H1 (cell line): ENCODE measurements around the gene ING5. TPM values are rescaled to one million over a fixed set of nuclear protein-coding genes. Genes with fewer than 3 reads are reported as not detected.

Source experiments
- CTCF ChIA-PET: fragments of 300-600 bp; sonication (Branson Sonifier 250); formaldehyde crosslinking; loops from one replicate; lab custom pipeline; 2021; ENCODE audit not compliant: partially characterized antibody; lab: Charles Lee
- POLR2A ChIA-PET: fragments of 300-600 bp; sonication (Branson Sonifier 250); formaldehyde crosslinking; loops from one replicate; lab custom pipeline; 2021; ENCODE audit warnings: inconsistent platforms; ENCODE audit not compliant: partially characterized antibody; lab: Charles Lee
- DNase-seq, 2 experiments: peaks; one replicate each; pipeline versions ENCODE4 v3.0.0 to v3.0.0-alpha.2; 2010 to 2022; ENCODE audit warnings: low spot score in 2 of 2, low read depth in 1 of 2, mixed read lengths in 1 of 2
- FAIRE-seq: peaks from 2 replicates; lab custom pipeline; 2011; peaks lifted over from hg19 to GRCh38; lab: Jason Lieb, UNC
- H2AFZ ChIP-seq: 2 replicates; pipeline ENCODE4 v1.8.1; 2012; ENCODE audit warnings: low read length, inconsistent platforms
- H2AK5ac ChIP-seq: 2 replicates; pipeline ENCODE4 v1.6.1; 2013; ENCODE audit warnings: low read depth, low read length
- H2BK120ac ChIP-seq: replicated peaks from 2 replicates; pipeline ENCODE3; 2013; ENCODE audit warnings: low read depth, low read length, inconsistent platforms
- H2BK12ac ChIP-seq: 2 replicates; pipeline ENCODE4 v1.6.1; 2013; ENCODE audit warnings: low read depth, low read length
- H2BK15ac ChIP-seq: 2 replicates; pipeline ENCODE4 v1.6.1; 2013; ENCODE audit warnings: low read length
- H2BK20ac ChIP-seq: 2 replicates; pipeline ENCODE4 v1.6.1; 2013; ENCODE audit warnings: low read length
- H2BK5ac ChIP-seq: 2 replicates; pipeline ENCODE4 v1.6.1; 2013; ENCODE audit warnings: low read depth, low read length
- H3K14ac ChIP-seq: 2 replicates; pipeline ENCODE4 v1.6.1; 2013; ENCODE audit warnings: inconsistent platforms; ENCODE audit not compliant: insufficient read length
- H3K18ac ChIP-seq: 2 replicates; pipeline ENCODE4 v1.6.1; 2013; ENCODE audit warnings: low read length; ENCODE audit errors: extremely low read depth
- H3K23ac ChIP-seq: 2 replicates; pipeline ENCODE4 v1.6.1; 2013; ENCODE audit warnings: inconsistent platforms; ENCODE audit not compliant: insufficient read length
- H3K23me2 ChIP-seq: 2 replicates; pipeline ENCODE4 v1.6.1; 2013; ENCODE audit warnings: low read depth, low read length
- H3K27ac ChIP-seq: 2 replicates; pipeline ENCODE4 v1.6.1; 2011; ENCODE audit warnings: low read depth, low read length, inconsistent platforms
- H3K27me3 ChIP-seq, 4 experiments: replicated peaks in 1 of 4; 1 replicate in 1 of 4; 2 replicates in 3 of 4; pipeline versions ENCODE4 v1.6.1 to v1.8.1; 2011 to 2013; ENCODE audit warnings: low read length in 3 of 4, mild to moderate bottlenecking in 3 of 4, inconsistent platforms in 2 of 4, mixed read lengths in 2 of 4, moderate library complexity in 1 of 4; ENCODE audit not compliant: control insufficient read depth in 3 of 4, insufficient read depth in 3 of 4; ENCODE audit errors: extremely low read depth in 1 of 4
- H3K36me3 ChIP-seq, 4 experiments: 2 replicates each; pipeline versions ENCODE4 v1.6.1 to v1.8.1; 2011 to 2013; ENCODE audit warnings: mild to moderate bottlenecking in 4 of 4, low read length in 3 of 4, moderate library complexity in 2 of 4, control low read depth in 1 of 4, inconsistent platforms in 1 of 4; ENCODE audit not compliant: insufficient read depth in 4 of 4, control insufficient read depth in 2 of 4
- H3K4ac ChIP-seq: replicated peaks from 2 replicates; pipeline ENCODE3; 2013; ENCODE audit warnings: low read length, low read depth, mixed read lengths, inconsistent platforms; ENCODE audit not compliant: insufficient read length
- H3K4me1 ChIP-seq, 4 experiments: replicated peaks in 1 of 4; 1 replicate in 1 of 4; 2 replicates in 3 of 4; pipeline versions ENCODE4 v1.6.1 to v1.8.1; 2011 to 2013; ENCODE audit warnings: low read length in 3 of 4, inconsistent platforms in 2 of 4, mixed read lengths in 1 of 4; ENCODE audit not compliant: insufficient read depth in 4 of 4, control insufficient read depth in 3 of 4
- H3K4me2 ChIP-seq, 2 experiments: 2 replicates each; pipeline versions ENCODE4 v1.6.1 to v1.8.1; 2011 to 2013; ENCODE audit warnings: low read depth in 2 of 2, low read length in 2 of 2, control low read depth in 1 of 2, inconsistent platforms in 1 of 2, mild to moderate bottlenecking in 1 of 2; ENCODE audit not compliant: insufficient read depth in 1 of 2
- H3K4me3 ChIP-seq, 4 experiments: fragments of 200-600, 300-600 bp in 1 of 4; sonication (generic), shearing (Covaris generic), sonication (Bioruptor Twin) in 1 of 4; 2 replicates each; pipeline versions ENCODE4 v1.5.1 to v1.8.1; 2011 to 2016; ENCODE audit warnings: low read length in 4 of 4, low read depth in 3 of 4, control low read depth in 2 of 4, inconsistent platforms in 2 of 4, mild to moderate bottlenecking in 2 of 4, mixed read lengths in 1 of 4, moderate library complexity in 1 of 4; ENCODE audit not compliant: insufficient read depth in 2 of 4; ENCODE audit errors: extremely low read depth in 1 of 4
- H3K56ac ChIP-seq: replicated peaks from 2 replicates; pipeline ENCODE3; 2013; ENCODE audit warnings: low read depth, mild to moderate bottlenecking, mixed read lengths, low read length, inconsistent platforms; ENCODE audit not compliant: insufficient read length
- H3K79me1 ChIP-seq: 2 replicates; pipeline ENCODE4 v1.6.1; 2013; ENCODE audit warnings: low read depth, low read length, control low read depth
- H3K79me2 ChIP-seq, 2 experiments: 2 replicates each; pipeline versions ENCODE4 v1.6.1 to v1.8.1; 2012 to 2013; ENCODE audit warnings: low read length in 2 of 2, mild to moderate bottlenecking in 2 of 2, inconsistent platforms in 1 of 2; ENCODE audit not compliant: insufficient read depth in 2 of 2, control insufficient read depth in 1 of 2
- H3K9ac ChIP-seq, 4 experiments: replicated peaks in 1 of 4; 1 replicate in 1 of 4; 2 replicates in 3 of 4; pipeline versions ENCODE4 v1.6.1 to v1.8.1; 2011 to 2013; ENCODE audit warnings: low read depth in 3 of 4, low read length in 3 of 4, control low read depth in 2 of 4, mild to moderate bottlenecking in 2 of 4, moderate library complexity in 2 of 4, inconsistent platforms in 1 of 4; ENCODE audit errors: extremely low read depth in 1 of 4
- H3K9me3 ChIP-seq, 2 experiments: 2 replicates each; pipeline versions ENCODE4 v1.6.1 to v1.8.1; 2012 to 2013; ENCODE audit warnings: mild to moderate bottlenecking in 2 of 2, moderate library complexity in 2 of 2, control low read depth in 1 of 2, inconsistent platforms in 1 of 2, low read depth in 1 of 2, low read length in 1 of 2, mixed read lengths in 1 of 2; ENCODE audit not compliant: insufficient read depth in 2 of 2
- H4K20me1 ChIP-seq, 2 experiments: replicated peaks in 1 of 2; 2 replicates each; pipeline versions ENCODE3 to v1.8.1; 2011 to 2013; ENCODE audit warnings: inconsistent platforms in 2 of 2, low read length in 2 of 2, mild to moderate bottlenecking in 1 of 2; ENCODE audit not compliant: insufficient read depth in 2 of 2, control insufficient read depth in 1 of 2
- H4K5ac ChIP-seq: 2 replicates; pipeline ENCODE4 v1.6.1; 2013; ENCODE audit warnings: low read length, low read depth, mixed read lengths, inconsistent platforms; ENCODE audit not compliant: insufficient read length
- H4K8ac ChIP-seq: 2 replicates; pipeline ENCODE4 v1.8.0; 2013; ENCODE audit warnings: mild to moderate bottlenecking, moderate library complexity, low read length, inconsistent platforms; ENCODE audit not compliant: insufficient read depth; ENCODE audit errors: extremely low read depth
- H4K91ac ChIP-seq: replicated peaks from 2 replicates; pipeline ENCODE3; 2013; ENCODE audit warnings: low read length, mixed read lengths, inconsistent platforms; ENCODE audit not compliant: insufficient read length
- BACH1 ChIP-seq: IDR thresholded peaks from 2 replicates; pipeline ENCODE4 v1.6.1; 2012; ENCODE audit warnings: low read length, improper control_type of control experiment
- BRCA1 ChIP-seq: IDR thresholded peaks from 2 replicates; pipeline ENCODE4 v1.6.1; 2012; ENCODE audit warnings: low read depth, low read length, improper control_type of control experiment
- CBX5 ChIP-seq: fragments of 300-800, 300-1000 bp; sonication (generic); IDR thresholded peaks from 2 replicates; pipeline ENCODE4 v1.7.1; 2016; ENCODE audit warnings: antibody characterized with exemption, low read length, low read depth
- FOSL1 ChIP-seq: IDR thresholded peaks from 2 replicates; pipeline ENCODE4 v1.6.1; 2011; ENCODE audit warnings: mild to moderate bottlenecking, low read depth, low read length, moderate library complexity; ENCODE audit not compliant: insufficient read depth
- WGBS, 2 experiments: shearing (Covaris generic) in 1 of 2; methylation state at CpG; one replicate each; pipeline versions ENCODE4 v1.1.6 to v1.1.7; 2013 to 2015; ENCODE audit warnings: low lambda C conversion rate in 2 of 2, mixed read lengths in 2 of 2, inconsistent platforms in 1 of 2, low coverage in 1 of 2, missing lambda C conversion rate in 1 of 2; ENCODE audit not compliant: insufficient replicate concordance in 2 of 2, insufficient coverage in 1 of 2, insufficient read length in 1 of 2; ENCODE audit errors: extremely low coverage in 1 of 2, missing lambda C conversion rate in 1 of 2; 5-methylcytosine and 5-hydroxymethylcytosine counted together
- polyA plus RNA-seq, 7 experiments: library from polyadenylated mRNA; depleted of rRNA in 3 of 7; stranded (reverse) in 5 of 7; unstranded in 2 of 7; fragments of >200 nt in 5 of 7; fragments of 200-250 nt in 2 of 7; gene quantifications; 1 replicate in 5 of 7; 2 replicates in 1 of 7; 4 replicates in 1 of 7; pipeline versions ENCODE4 v1.2.1 to v1.2.3, GENCODE V29; 2011 to 2013; ENCODE audit warnings: missing spikeins in 2 of 7, mixed read lengths in 2 of 7
- total RNA-seq: library from RNA; stranded (reverse); fragmentation: NEBNext Ultra II Directional; extraction: Animal tissue kit (Norgen Biotek cat#: 25700); gene quantifications from 2 replicates; pipeline ENCODE4 v1.2.1, GENCODE V29; 2021

ING5 gene
- total and polyA plus RNA-seq, 2 of the 8 experiments (the other 6 are each of a cell fraction or from before 2014, with no cell fraction given): 41.5 to 47.4 TPM

- Histone ChIP-seq H3K27ac (no peak overlapping the region), H3K9ac (no peak overlapping the region), H2BK12ac (no peak overlapping the region), H3K56ac (no peak overlapping the region), H3K4me3 (no peak overlapping the region), H4K20me1 (peaks cover 0 to 2% of the 10 kb centered on the region in 2 experiments), H3K14ac (no peak overlapping the region), H3K79me1 (no peaks in the 10 kb centered on the region), H3K23me2 (no peaks in the 10 kb centered on the region), H2BK20ac (no peak overlapping the region), H3K23ac (no peak overlapping the region), H3K36me3 (no peaks in the 10 kb centered on the region), H3K18ac (no peak overlapping the region; the same call in 1 of the 2 replicates), H3K4me2 (no peak overlapping the region), H2BK120ac (no peak overlapping the region), H4K91ac (no peak overlapping the region), H2BK5ac (no peak overlapping the region), H3K27me3 (no peaks in the 10 kb centered on the region), H3K9me3 (no peaks in the 10 kb centered on the region), H2AFZ (no peak overlapping the region), H4K5ac (no peak overlapping the region), H3K79me2 (no peaks in the 10 kb centered on the region), H4K8ac (peak overlapping the region; percentile 63; the same call in 1 of the 2 replicates), H2BK15ac (no peak overlapping the region), H2AK5ac (no peak overlapping the region), H3K4ac (no peak overlapping the region), H3K4me1 (peaks cover 0 to 10% (median 6%) of the 10 kb centered on the region in 4 experiments; a peak in 6 of 7 replicates)
- TF ChIP-seq FOSL1: no peak
- TF ChIP-seq BACH1: no peak
- no peak for TF ChIP-seq CBX5
- no peak for TF ChIP-seq BRCA1
- FAIRE-seq (no peak), DNase-seq (peak in 1 of 2 experiments; percentile 44)
- ChIA-PET CTCF (no interaction called here), POLR2A (no interaction called here)
- 86% methylated on average over 13 of the region's 13 CpGs; no CpG with 5 or more reads in 1 of the 2 experiments for WGBS, 2 experiments
Measured at GRCh38 chr2:241769819-241770184, 68.0 kb downstream of the ING5 start.
